ENCODE data around the gene RPS5. TPM values are rescaled to one million over a fixed set of nuclear protein-coding genes. Genes with fewer than 3 reads are reported as not detected.
"Not testable (repeated sequence)": the region's sequence is repeated elsewhere in the genome, so short reads cannot be mapped to it uniquely, and the experiment has no call there.

The RPS5 gene
- total RNA-seq, 2 experiments from 2014 or later, result 1,111 to 1,173 TPM

- CTCF ChIA-PET, result interaction anchor here (0.9 to 3.5 kb wide), 5 partner anchors 17 to 157 kb away, joined by 3 to 16 read pairs (median 3); partner anchors contain the start of genes ZBTB45 and ZNF584
- H3K4me3 Mint-ChIP-seq, result peak within 1 kb of the TSS; percentile 80
- peaks cover 23% of the 10 kb centered on the region for H3K4me1 Mint-ChIP-seq (ENCODE audit: low read depth)
- DNase-seq, result peak; percentile 98
- H3K27ac Mint-ChIP-seq, result peak within 1 kb of the TSS; percentile 88
- peaks cover 2% of the 10 kb centered on the region for H3K36me3 Mint-ChIP-seq (ENCODE audit: low read depth)
- no peaks in the 10 kb centered on the region for H3K27me3 Mint-ChIP-seq (ENCODE audit: low read depth)
- H3K9me3 Mint-ChIP-seq (ENCODE audit: insufficient read depth), result no peaks in the 10 kb centered on the region
- ATAC-seq, result peak; percentile 90
- POLR2A ChIA-PET, result interaction anchor here (0.5 to 2.8 kb wide), 17 partner anchors 8 to 1177 kb away, joined by 3 to 25 read pairs (median 4); partner anchors contain the start of genes ERVK3-1 and RPS5
Observed at GRCh38 chr19:58362272-58362994, 24.6 kb upstream of the RPS5 start, which contains the start of gene ZNF497. ZNF497 (minus strand) TSS chr19:58362751; CDS start chr19:58357635, 5,116 bp downstream.

- Mint-ChIP-seq H3K9me3 (ENCODE audit: insufficient read depth) (no peaks in the 10 kb centered on the region), H3K4me1 (ENCODE audit: low read depth) (peaks cover 17% of the 10 kb centered on the region), H3K27me3 (ENCODE audit: low read depth) (no peaks in the 10 kb centered on the region), H3K36me3 (ENCODE audit: low read depth) (peaks cover 2% of the 10 kb centered on the region), H3K4me3 (no peak overlapping the region), H3K27ac (no peak overlapping the region)
- ChIA-PET CTCF (interaction anchor here (1.1 to 3.5 kb wide), 2 partner anchors 150 to 156 kb away, joined by 5 to 16 read pairs; partner anchors contain the start of gene ZBTB45), POLR2A (interaction anchor here (0.8 to 2.8 kb wide), 3 partner anchors 13 to 23 kb away, joined by 4 to 11 read pairs (median 4); partner anchors contain the start of gene RPS5)
- ATAC-seq (no peak), DNase-seq (no peak)
Observed at GRCh38 chr19:58364146-58364545, 22.9 kb upstream of the RPS5 start.

GRCh38 chr19:58366585-58367430, 20.3 kb upstream of the RPS5 start:
- H3K4me3 Mint-ChIP-seq, result no peak overlapping the region
- POLR2A ChIA-PET, result interaction anchor here (0.7 kb wide), 1 partner anchor 11 kb away, joined by 3 read pairs; no protein-coding TSS in a partner anchor
- H3K27me3 Mint-ChIP-seq (ENCODE audit: low read depth), result no peaks in the 10 kb centered on the region
- H3K27ac Mint-ChIP-seq, result no peak overlapping the region
- DNase-seq (no peak), ATAC-seq (no peak)
- CTCF ChIA-PET, result no interaction called here
- H3K4me1 Mint-ChIP-seq (ENCODE audit: low read depth), result peaks cover 15% of the 10 kb centered on the region
- no peaks in the 10 kb centered on the region for H3K9me3 Mint-ChIP-seq (ENCODE audit: insufficient read depth)
- peaks cover 2% of the 10 kb centered on the region for H3K36me3 Mint-ChIP-seq (ENCODE audit: low read depth)

- Mint-ChIP-seq H3K4me1 (ENCODE audit: low read depth) (peaks cover 7% of the 10 kb centered on the region), H3K9me3 (ENCODE audit: insufficient read depth) (no peaks in the 10 kb centered on the region), H3K36me3 (ENCODE audit: low read depth) (no peaks in the 10 kb centered on the region), H3K4me3 (no peak overlapping the region), H3K27me3 (ENCODE audit: low read depth) (no peaks in the 10 kb centered on the region), H3K27ac (no peak overlapping the region)
- ATAC-seq (no peak), DNase-seq (no peak)
- CTCF ChIA-PET, result no interaction called here
- POLR2A ChIA-PET, result no interaction called here
Observed at GRCh38 chr19:58367698-58368454, 19.2 kb upstream of the RPS5 start.

- CTCF ChIA-PET, result no interaction called here
- Mint-ChIP-seq H3K27me3 (ENCODE audit: low read depth) (no peaks in the 10 kb centered on the region), H3K9me3 (ENCODE audit: insufficient read depth) (no peaks in the 10 kb centered on the region), H3K36me3 (ENCODE audit: low read depth) (no peaks in the 10 kb centered on the region), H3K27ac (no peak overlapping the region), H3K4me1 (ENCODE audit: low read depth) (peaks cover 4% of the 10 kb centered on the region), H3K4me3 (no peak overlapping the region)
- DNase-seq, result no peak
- POLR2A ChIA-PET, result no interaction called here
- ATAC-seq, result no peak
Observed at GRCh38 chr19:58368561-58369360, 18.3 kb upstream of the RPS5 start.

GRCh38 chr19:58372311-58373133, 14.5 kb upstream of the RPS5 start:
- H3K27me3 Mint-ChIP-seq (ENCODE audit: low read depth), result no peaks in the 10 kb centered on the region
- no peaks in the 10 kb centered on the region for H3K36me3 Mint-ChIP-seq (ENCODE audit: low read depth)
- DNase-seq (no peak), ATAC-seq (no peak)
- no peak overlapping the region for H3K27ac Mint-ChIP-seq
- H3K4me1 Mint-ChIP-seq (ENCODE audit: low read depth), result no peaks in the 10 kb centered on the region
- ChIA-PET POLR2A (interaction anchor here (1.2 kb wide), 1 partner anchor 10 kb away, joined by 3 read pairs; the partner anchor contains the start of gene ZNF497), CTCF (interaction anchor here (0.7 kb wide), 1 partner anchor 7 kb away, joined by 3 read pairs; no protein-coding TSS in a partner anchor)
- H3K9me3 Mint-ChIP-seq (ENCODE audit: insufficient read depth), result no peaks in the 10 kb centered on the region
- no peak overlapping the region for H3K4me3 Mint-ChIP-seq

- no peak overlapping the region for H3K27ac Mint-ChIP-seq
- DNase-seq (no peak), ATAC-seq (no peak)
- CTCF ChIA-PET, result no interaction called here
- H3K4me1 Mint-ChIP-seq (ENCODE audit: low read depth), result no peaks in the 10 kb centered on the region
- H3K4me3 Mint-ChIP-seq, result no peak overlapping the region
- no peaks in the 10 kb centered on the region for H3K9me3 Mint-ChIP-seq (ENCODE audit: insufficient read depth)
- H3K27me3 Mint-ChIP-seq (ENCODE audit: low read depth), result no peaks in the 10 kb centered on the region
- POLR2A ChIA-PET, result interaction anchor here (0.7 to 1.2 kb wide), 2 partner anchors 11 to 18 kb away, joined by 3 read pairs; partner anchors contain the start of gene ZNF497
- no peaks in the 10 kb centered on the region for H3K36me3 Mint-ChIP-seq (ENCODE audit: low read depth)
Observed at GRCh38 chr19:58374200-58374599, 12.9 kb upstream of the RPS5 start.

GRCh38 chr19:58376724-58377123, 10.3 kb upstream of the RPS5 start:
- CTCF ChIA-PET; H3K9me3 Mint-ChIP-seq (ENCODE audit: insufficient read depth): not testable (repeated sequence)

GRCh38 chr19:58379246-58379645, 7.8 kb upstream of the RPS5 start:
- DNase-seq, result no peak
- no peak for ATAC-seq
- no peaks in the 10 kb centered on the region for H3K36me3 Mint-ChIP-seq (ENCODE audit: low read depth)
- peak overlapping the region; percentile 94 for H3K27ac Mint-ChIP-seq
- peaks cover 28% of the 10 kb centered on the region for H3K4me1 Mint-ChIP-seq (ENCODE audit: low read depth)
- CTCF ChIA-PET, result interaction anchor here (0.8 kb wide), 1 partner anchor 16 kb away, joined by 3 read pairs; the partner anchor contains the start of gene ZNF497
- POLR2A ChIA-PET, result interaction anchor here (0.9 to 1.5 kb wide), 3 partner anchors 15 to 32 kb away, joined by 4 to 15 read pairs (median 4); partner anchors contain the start of gene ZNF497
- H3K4me3 Mint-ChIP-seq, result peak overlapping the region; percentile 82
- H3K27me3 Mint-ChIP-seq (ENCODE audit: low read depth), result no peaks in the 10 kb centered on the region
- no peaks in the 10 kb centered on the region for H3K9me3 Mint-ChIP-seq (ENCODE audit: insufficient read depth)

More at GRCh38 chr19:58376724-58377123, 10.3 kb upstream of the RPS5 start:
- not testable (repeated sequence) for H3K27ac Mint-ChIP-seq; ATAC-seq; H3K36me3 Mint-ChIP-seq (ENCODE audit: low read depth); H3K27me3 Mint-ChIP-seq (ENCODE audit: low read depth); DNase-seq; H3K4me3 Mint-ChIP-seq
- POLR2A ChIA-PET, result interaction anchor here (1.3 kb wide), 1 partner anchor 15 kb away, joined by 4 read pairs; no protein-coding TSS in a partner anchor
- peaks cover 11% of the 10 kb centered on the region for H3K4me1 Mint-ChIP-seq (ENCODE audit: low read depth)
